CD4-positive, alpha-beta T cell treated with Interleukin-15 for 4 hours (primary cell): ENCODE data around the gene SHROOM3.

Source experiments
- DNase-seq: peaks from one replicate; pipeline ENCODE4 v3.0.0-alpha.2; 2020; ENCODE audit warnings: low spot score

The SHROOM3 gene

DNA sequence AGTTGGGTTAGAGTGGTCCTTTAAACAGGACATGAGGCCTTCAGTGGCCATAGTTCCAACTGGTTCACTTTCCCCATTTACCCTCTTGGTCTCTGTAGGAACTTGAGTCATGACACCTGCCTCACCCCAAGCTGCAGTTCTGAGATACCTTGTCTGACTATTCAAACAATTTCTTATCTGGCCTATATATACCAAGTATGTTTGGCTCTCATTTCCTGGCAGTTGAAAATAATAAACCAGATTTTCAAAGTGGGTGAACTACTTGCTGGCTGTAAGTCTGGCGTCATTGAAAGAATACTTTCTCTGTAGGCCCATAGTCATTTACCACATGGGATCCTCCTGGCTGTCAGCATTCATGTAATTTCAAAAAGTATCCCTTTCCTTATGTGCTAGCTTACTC lies 228.8 kb downstream of the SHROOM3 start:
- no peak for DNase-seq

DNA sequence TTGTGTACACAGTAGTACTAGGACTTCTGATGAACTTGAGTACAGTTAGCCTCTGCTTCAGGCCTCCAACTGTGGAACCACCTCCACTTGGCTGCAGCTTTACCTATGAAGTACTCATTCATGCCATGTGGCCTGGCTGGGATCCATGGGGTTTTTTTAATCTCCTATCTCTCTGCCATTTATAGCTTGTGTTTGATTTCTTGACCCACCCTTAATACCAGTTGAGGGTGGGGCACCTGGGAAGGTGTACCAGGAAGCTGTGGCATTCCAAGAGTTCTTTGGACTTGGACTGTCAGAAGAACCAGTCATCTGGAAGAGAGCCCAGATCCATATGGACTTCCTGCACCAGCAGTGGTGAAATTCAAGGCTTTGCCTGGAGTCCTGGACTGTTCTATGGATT lies 230.1 kb downstream of the SHROOM3 start:
- no peak for DNase-seq

DNA sequence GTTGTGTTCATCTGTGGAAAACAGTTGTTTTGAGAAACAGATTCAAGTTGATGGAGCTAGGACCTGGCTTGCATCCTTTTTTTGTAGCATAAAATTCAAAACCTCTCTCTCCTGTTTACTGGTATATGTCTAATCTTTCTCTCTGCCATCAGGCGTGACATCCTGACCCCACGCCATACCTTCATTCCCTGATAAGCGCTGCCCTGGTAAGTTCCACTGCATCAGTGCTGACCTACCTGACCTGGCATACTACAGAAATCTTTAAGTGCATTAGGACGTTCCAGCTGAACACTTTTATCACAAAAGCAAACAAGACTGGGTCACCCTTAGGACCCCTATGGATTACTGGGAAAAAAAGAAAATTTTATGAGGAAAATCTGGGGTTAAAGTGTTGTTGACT lies 230.7 kb downstream of the SHROOM3 start:
- DNase-seq, result no peak

DNA sequence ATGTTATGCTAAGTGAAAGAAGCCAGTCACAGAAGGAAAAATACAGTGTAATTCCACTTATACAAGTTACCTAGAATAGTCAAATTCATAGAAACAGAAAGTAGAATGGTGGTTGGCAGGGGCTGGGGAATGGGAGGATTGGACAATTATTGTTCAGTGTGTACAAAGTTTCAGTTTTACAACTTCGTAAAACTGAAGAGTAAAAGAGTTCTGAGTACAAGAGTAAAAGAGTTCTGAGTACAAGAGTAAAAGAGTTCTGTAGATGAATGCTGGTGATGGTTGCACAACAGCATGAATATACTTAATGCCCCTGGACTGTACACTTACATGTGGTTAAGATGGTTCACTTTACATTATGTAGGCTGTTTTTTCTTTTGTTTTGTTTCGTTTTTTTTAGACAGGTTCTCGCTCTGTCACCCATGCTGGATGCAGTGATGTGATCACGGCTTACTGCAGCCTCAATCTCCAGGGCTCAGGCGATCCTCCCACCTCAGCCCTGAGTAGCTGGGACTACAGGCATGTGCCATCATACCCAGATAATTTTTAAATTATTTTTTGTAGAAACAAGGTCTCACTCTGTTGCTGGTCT lies 232.0 kb downstream of the SHROOM3 start:
- DNase-seq, result no peak

DNA sequence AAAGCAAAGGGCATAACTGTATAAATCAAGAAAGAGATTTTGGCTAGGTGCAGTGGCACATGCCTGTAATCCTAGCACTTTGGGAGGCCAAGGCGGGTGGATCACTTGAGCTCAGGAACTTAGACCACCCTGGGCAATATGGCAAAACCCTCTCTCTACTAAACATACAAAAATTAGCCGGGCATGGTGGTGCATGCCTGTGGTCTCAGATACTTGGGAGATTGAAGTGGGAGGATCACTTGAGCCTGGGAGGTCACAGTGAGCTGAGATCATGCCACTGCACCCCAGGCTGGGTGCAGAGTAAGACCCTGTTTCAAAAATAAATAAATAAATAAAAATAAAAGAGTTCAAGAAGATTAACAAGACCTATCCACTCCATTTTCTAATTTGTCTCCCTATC lies 235.6 kb downstream of the SHROOM3 start:
- no peak for DNase-seq

DNA sequence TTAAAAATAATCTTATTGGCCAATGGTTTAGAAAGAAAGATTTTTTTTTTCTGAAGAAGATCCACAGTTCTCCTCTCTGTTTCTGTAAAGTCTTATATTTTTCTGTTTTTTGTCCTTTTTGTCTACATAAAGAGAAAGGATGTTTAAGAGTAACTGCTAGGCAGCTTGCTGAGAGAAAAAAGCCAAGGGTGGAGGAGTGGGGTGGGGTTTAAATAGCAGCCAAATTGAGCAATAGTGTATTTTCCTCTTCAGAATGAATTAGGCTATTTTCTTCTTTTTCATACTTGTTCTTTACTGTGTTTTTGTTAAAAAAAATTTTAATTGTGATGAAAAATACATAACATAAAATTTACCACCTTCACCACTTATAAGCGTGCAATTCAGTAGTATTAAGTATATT lies 238.3 kb downstream of the SHROOM3 start:
- DNase-seq, result no peak

DNA sequence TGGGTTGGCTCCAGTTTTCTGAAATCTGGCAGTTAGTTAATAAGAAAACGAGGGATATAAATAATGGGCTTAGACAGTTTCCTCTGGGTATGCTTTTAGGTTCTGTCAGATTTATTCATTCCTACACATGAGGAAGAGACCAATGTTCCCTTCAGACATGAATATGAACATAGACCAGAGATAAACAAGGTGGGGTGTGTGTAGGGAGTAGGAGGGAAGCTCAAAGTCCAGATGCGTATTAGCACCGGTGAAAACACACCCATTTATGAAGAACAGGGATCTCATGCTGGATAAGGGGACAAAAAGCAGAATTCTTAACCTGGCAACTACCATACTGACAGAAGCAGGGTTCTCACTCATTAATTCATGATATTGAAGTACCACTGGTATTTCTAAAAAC lies 240.0 kb downstream of the SHROOM3 start:
- DNase-seq, result no peak

DNA sequence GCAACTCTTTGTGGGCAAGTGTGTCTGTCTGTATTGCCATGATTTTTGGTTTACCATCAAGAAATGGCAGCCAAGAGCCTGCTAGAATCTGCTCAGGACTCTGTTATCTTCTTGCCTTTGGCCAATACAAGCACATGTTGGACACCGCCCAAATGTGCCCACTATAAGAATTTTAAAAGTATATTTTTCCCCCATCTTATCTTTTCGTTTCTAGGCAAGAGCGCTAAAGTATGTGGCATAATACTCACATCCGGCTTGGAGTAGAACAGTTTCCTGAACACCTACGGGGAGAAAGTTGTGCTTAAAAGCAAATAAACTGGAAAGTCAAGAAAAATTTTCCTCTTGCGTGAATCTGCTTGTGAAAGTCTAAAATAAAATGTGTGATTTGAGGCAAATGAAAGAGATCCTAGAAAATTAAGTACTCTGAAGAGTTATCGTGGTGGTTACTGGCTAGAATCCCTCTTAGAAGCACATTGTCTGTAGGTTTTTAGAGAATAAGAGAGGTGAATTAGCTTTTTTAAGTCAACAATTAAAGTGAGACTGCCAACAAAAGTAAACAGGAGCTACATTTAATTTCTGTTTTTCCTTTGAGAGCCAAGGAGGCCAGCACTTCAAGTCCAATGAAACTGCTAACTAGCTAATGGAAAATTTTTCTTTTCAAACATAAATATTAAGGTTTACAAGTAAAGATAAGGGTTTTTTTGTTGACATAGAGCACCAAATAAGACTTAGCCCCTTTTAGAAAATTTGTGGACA lies 242.7 kb downstream of the SHROOM3 start:
- no peak for DNase-seq

DNA sequence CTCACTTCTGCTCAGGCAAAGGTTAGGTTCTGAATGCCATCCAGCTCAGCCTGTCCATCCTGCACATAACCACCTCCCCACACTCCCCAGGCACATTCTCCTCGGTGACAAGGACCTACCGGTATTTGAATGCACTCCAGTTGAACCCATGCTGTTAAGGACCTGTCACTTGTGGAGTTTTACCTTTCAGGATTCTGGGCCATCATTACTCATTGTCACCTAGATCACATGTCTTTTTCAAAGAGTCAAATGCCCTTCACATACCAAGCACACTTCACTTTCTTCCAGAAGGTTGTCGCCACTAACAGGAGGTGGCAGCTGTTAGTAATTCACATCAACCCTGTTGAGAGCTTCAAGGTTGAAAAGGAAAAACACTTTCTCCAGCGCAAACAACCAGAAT lies 244.7 kb downstream of the SHROOM3 start:
- DNase-seq, result no peak

DNA sequence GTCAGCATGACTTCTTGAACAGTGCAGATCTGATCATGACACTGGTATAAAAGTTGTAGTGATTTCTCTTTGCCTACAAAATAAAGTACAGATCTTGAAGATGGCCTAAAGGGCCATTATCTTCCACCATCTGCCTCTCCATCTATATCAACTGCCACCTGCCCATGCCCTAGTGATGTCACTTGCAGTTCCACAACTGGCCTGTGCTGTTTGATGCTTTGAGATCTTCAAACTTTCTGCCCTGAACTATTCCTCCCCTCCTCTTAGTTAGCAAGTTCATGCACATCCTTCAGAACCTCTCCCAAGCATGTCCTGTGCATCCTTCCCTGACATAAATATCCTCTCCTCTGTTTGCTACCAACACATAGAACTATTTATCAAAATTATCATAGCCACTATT lies 245.9 kb downstream of the SHROOM3 start:
- DNase-seq, result no peak

DNA sequence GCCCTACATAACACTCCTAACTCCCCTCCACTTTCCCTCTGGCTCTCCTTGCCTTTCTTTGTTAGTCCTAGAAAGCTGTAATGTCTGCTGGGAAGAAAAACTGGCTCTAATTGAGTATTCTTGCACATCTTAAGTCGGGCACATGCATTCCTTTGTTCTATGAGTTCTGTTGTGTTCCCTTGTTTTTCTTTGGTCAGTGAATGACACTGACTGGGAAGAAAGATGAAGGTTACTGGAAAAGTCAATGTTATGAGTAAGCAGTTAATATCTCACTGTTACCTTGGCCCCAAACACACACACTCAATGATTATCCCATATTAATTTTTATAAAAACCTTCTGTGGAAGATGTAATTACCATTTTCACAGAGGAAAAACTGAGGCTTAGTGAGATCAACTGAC lies 247.0 kb downstream of the SHROOM3 start:
- DNase-seq, result no peak

DNA sequence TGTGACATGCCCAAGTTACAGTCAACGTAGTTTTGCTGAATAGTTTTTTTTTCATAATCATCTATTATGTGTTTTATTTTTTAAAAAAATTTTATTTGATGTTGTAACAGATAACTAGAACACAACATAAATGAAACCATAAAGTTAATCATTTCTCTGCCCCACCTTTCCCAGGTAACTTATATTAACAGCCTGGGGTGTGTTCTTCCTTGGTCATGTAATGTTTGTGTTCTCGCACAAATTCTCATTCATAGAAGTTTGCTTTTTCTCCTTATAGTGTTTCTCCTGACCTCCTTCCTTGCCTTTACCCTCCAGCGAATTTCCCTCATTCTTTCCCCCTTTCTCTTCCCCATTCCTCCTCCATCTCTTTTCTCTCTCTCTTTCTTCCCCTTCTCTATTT lies 248.1 kb downstream of the SHROOM3 start:
- no peak for DNase-seq

DNA sequence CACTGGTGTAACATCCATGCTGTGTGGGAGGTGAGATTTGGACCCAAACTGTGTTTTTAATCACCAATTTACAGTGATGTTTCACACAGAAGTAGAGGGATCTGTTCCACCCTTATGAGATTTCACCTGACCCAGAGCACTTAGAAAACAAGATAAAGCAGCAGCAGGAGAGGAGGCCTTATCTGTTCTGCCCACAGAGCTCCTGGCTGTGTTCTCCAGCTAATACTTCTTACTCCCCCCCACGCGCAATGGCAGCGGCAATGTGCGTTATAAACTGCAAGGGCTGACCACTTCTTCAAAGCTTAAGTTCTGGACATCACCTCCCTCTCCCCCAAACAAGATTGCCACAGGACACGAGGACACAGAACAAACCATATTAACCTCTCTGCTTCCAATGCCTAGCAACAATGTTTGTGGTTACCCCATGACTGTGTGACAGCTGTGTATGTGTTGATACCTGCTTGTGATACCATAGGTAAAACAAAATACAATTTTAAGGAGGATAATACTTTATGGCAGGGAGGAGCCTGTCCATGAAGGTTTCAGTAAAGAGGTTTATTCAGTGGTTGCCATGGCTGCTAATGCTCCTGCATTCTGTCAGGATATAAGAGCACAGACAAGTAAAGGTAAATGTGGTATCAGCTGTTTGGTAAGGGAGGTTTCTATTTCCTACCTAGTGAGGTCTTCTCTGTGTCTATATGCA lies 252.9 kb downstream of the SHROOM3 start:
- DNase-seq, result no peak

DNA sequence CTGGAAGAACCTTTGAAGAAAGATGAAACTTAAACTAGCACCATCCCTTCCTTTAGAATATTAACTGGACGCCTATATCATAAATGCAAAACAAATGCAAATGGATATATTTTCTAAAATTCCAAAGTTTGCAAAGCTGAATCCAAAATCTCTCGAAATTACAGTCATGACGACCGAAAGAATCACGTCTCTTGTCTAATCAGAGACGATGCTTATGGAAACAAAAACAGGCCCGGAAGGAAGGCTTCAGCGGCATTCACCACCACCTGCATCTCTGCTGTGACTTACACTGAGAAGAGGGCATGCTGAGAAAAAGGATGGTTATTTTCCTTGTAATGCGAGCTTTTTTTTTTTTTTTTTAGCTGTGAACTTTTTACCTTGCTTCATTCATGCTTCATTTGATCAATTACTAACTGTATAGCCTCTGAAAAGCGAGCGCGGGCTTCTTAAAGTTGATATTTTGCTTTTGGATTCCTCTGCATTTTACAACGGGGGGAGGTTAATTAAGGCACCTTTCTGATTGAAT lies 253.7 kb downstream of the SHROOM3 start:
- no peak for DNase-seq

DNA sequence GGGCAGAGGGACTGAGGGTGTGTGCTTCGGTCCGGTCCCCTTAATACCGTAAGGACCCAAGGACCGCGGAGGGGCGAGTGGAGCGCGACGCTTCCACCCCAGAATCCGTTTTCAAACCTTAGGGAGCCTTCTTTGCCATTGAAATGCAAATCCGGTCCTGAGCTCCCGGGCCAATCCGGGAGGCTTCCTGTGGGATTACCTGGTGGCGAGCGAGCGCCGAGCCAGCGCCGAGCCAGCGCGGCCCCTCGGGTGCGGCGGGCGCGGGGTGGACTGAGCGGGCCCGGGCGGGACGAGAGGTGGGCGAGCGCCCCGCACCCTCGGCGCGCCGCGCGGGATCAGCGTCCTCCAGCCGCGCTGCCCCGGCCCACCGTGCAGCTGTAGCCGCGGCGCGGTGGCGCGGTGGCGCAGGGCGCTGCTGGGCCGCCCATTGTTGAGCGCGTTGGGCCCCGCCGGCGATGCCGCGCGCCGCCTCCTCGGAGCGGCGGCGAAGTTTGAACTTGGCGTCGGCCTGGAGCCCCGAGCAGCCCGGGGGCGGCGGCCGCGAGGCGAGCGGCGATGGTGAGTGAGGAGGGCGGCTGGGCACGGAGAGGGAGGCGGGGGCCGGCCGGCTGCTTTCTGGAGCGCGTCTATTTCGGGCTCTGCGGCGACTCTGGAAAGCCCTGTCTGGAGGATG lies 254.3 kb downstream of the SHROOM3 start:
- DNase-seq, result no peak

DNA sequence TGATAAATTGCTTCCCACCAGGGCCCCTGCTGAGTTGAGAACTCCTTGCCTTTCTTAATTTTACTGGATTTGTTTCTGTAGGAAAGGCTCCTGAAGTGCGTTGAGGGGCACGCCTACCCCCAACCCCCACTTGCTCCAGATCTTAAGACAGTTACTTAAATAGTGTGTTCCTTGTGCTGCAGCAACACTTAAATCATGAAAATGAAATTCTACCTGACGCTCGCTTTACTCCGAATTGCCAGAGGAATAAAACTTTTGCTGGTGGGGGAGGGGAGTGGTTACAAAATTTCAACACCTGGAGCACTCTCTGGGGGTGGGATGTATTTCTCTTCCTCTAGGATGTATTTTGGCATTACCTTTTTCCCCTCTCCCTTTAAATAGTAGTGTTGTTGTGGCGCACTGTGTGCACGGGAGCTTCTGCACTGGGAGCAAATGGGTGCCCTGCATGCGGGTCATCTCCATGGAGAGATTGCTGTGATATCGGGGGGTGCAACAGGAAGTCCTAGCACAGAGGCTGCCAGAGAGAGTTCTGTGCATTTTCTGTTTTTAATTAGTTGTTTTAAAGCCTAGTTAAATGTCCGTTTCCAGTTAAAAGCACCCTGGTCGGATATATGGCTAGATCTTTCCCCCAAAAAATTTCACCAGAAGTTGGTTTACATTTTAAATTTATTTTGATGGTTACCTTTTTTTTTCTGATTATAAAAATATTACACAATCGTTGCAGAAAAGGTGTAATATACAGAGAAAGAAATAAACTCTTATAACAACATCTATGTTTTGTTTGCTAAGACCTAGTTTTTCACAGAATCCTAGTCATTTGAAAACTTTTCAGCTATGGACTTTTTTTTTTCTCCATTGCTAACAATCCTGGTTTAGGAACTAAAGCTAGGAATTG lies 255.2 kb downstream of the SHROOM3 start:
- no peak for DNase-seq

DNA sequence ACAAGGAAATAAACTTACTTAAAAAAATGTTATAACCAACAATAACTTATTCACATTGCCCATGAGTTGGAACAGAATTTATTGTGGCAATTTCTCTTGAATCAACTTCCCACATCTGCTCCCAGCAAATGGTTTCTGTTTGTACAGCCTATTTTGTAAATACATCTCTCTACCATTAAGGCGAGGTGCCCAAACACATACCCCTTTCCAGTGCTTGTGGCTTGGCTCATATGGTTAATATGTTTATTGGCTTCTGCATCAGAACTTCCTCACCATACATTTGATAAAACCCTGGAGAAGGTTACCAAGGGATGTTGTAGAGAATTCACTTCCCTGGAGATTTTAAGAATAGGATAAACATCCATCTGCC lies 255.9 kb downstream of the SHROOM3 start:
- no peak for DNase-seq

DNA sequence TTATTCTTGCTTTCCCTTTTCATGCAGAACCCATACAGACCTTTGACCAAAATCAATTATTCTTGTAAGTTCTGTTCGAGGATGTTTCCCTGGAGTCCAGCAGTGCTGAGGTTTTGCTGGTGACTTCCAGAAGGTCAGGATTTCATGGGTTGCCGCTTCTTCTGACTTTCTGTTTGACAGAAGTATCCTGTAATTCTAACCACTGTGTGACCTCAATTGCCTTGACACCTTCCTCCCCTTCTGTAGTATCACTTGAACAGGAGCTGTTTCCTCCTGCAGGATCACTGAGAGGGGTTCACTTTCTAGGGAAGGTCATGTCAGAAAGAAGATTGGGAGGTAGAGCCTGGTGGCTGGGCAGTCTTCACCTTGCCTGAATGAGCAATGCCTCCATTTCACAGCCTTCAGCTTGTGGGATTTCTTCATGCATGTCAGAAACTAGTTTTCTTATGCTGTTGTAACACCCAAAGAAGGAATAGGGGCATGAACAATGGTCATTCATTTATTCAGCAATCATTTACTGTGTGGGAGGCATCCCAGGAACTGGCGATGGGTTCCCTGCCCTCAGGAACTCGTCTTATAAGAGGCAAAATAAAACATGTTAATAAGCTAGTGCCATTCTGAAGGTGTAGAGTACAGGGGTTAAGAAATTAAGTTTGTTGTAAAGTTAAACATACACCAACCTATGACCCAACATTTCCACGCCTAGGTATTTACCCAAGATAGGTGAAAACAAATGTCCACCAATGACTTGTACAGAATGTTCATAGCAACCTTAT lies 257.0 kb downstream of the SHROOM3 start:
- no peak for DNase-seq

DNA sequence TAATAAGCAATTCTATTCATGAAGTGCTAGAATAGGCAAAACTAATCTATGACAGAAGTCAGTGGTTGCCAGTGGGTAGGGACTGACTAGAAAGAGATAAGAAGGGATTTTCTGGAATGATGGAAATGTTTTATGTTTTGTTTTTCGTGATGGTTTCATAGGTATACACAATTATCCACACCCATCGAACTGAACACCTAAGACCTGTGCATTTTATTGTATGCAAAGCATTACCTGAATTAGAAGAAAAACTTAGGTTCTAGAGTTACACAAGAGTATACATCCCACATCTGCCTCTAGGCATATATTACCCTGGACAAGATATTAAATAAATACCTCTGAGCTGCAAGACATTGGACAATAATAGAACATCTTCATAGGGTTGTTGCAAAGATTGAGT lies 257.7 kb downstream of the SHROOM3 start:
- DNase-seq, result no peak

DNA sequence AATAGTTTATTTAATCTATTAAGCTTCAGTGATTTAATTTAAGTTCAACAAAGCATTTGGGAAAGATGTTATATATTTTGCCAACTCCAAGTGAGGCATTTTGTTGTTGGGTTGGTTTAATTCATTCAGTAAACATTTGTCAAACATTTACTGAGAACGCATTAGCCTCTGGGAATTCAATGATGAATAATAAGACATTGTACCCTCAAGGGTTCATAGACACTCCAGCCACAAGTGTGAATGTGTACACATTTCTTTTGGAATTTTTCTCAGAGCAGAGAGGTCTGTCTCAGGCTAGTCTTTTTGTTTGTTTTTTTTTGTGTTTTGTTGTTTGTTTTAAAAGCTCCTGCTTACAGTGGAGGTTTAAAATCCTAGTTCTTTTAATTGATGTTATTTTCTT lies 259.0 kb downstream of the SHROOM3 start:
- DNase-seq, result no peak

DNA sequence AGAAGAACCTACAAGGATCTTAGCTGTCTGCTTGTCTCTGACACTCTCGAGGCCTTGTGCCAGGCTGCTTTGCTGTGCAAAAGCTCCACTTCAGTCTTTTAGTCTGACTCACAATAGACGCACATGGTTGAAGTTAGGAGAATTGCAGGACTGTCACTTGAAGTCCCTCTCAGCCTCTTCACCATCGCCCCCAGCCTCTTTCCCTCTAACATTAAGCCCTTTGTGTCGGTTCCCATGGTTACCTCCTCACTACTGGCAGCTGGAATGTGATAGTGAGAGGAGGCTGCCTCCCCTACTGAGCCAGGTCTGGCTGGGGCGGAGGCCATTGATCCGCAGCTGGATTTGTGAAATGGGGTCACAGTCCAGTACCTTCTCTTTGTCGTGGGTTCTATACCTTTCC lies 261.1 kb downstream of the SHROOM3 start:
- DNase-seq, result no peak
